PFSK-1 (cell line): ENCODE data around the gene EPS8L2.

ENCODE experiments used
- FOXP2 ChIP-seq: optimal IDR thresholded peaks from 2 replicates; pipeline ENCODE3; 2011; ENCODE audit warnings: borderline replicate concordance, control low read depth, inconsistent platforms; ENCODE audit not compliant: insufficient read depth; ENCODE audit errors: extremely low read length, extremely low read depth
- POLR2AphosphoS5 ChIP-seq: IDR thresholded peaks from 2 replicates; pipeline ENCODE4 v1.6.1; 2012; ENCODE audit warnings: low read depth, mild to moderate bottlenecking, control low read depth, low read length, moderate library complexity
- REST ChIP-seq, 2 experiments: IDR thresholded peaks; 2 replicates each; pipeline versions ENCODE4 v1.6.1 to v1.8.0; 2011 to 2012; ENCODE audit warnings: low read depth in 2 of 2, low read length in 2 of 2, control low read depth in 1 of 2, inconsistent platforms in 1 of 2, mild to moderate bottlenecking in 1 of 2, moderate library complexity in 1 of 2; ENCODE audit not compliant: insufficient read depth in 1 of 2
- SIN3A ChIP-seq: IDR thresholded peaks from 2 replicates; pipeline ENCODE4 v1.6.1; 2012; ENCODE audit warnings: mild to moderate bottlenecking, low read length, moderate library complexity, borderline replicate concordance; ENCODE audit not compliant: insufficient read depth
- TAF1 ChIP-seq: IDR thresholded peaks from 2 replicates; pipeline ENCODE4 v1.6.1; 2012; ENCODE audit warnings: low read length, control low read depth, borderline replicate concordance; ENCODE audit not compliant: insufficient read depth

EPS8L2 gene

GRCh38 chr11:706957-707816, 1.2 kb downstream of the EPS8L2 start:
- TF ChIP-seq REST (IDR thresholded peaks at IDR 0.05; ENCODE audit: insufficient read depth in 1 of 2, low read depth in 2 of 2, low read length in 2 of 2) = no peak
- TF ChIP-seq FOXP2 = no peak
- TF ChIP-seq SIN3A = no peak
- TF ChIP-seq TAF1 = no peak
- TF ChIP-seq POLR2AphosphoS5 = no peak

GRCh38 chr11:707817-708420, 1.9 kb downstream of the EPS8L2 start:
- TF ChIP-seq REST (IDR thresholded peaks at IDR 0.05; ENCODE audit: insufficient read depth in 1 of 2, low read depth in 2 of 2, low read length in 2 of 2) = no peak
- TF ChIP-seq SIN3A = no peak
- no peak for TF ChIP-seq TAF1
- no peak for TF ChIP-seq FOXP2
- TF ChIP-seq POLR2AphosphoS5 = no peak

- TF ChIP-seq TAF1 (no peak), REST (IDR thresholded peaks at IDR 0.05; ENCODE audit: insufficient read depth in 1 of 2, low read depth in 2 of 2, low read length in 2 of 2) (no peak), FOXP2 (no peak), SIN3A (no peak), POLR2AphosphoS5 (no peak)
Observed at GRCh38 chr11:708511-708910, 2.5 kb downstream of the EPS8L2 start.

GRCh38 chr11:709109-709997, 3.3 kb downstream of the EPS8L2 start:
- TF ChIP-seq POLR2AphosphoS5 (no peak), TAF1 (no peak), REST (IDR thresholded peaks at IDR 0.05; ENCODE audit: insufficient read depth in 1 of 2, low read depth in 2 of 2, low read length in 2 of 2) (no peak), SIN3A (no peak), FOXP2 (no peak)
